Measurements from ENCODE around the gene USP16.

DNA sequence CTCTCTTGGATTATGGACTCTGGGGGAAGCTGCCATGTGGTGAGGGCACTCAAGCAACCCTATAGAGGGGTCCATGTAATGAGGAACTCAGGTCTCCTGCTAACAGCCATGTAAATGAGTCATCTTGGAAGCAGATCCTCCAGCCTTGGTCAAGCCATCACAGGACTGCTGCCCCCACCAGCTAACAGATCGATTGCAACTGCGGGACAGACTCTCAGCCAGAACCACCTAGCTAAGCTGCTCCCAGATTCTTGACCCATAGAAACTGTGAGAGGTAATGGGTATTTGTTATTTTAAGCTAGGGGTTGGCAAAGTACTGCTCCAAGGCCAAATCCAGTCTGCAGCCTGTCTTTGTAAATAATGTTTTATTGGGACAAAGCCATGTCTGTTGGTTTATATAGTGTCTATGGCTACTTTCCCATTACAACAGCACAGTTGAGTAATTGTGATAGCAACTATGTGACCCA lies 78.4 kb downstream of the USP16 start:
- TF ChIP-seq, protein P1, sequence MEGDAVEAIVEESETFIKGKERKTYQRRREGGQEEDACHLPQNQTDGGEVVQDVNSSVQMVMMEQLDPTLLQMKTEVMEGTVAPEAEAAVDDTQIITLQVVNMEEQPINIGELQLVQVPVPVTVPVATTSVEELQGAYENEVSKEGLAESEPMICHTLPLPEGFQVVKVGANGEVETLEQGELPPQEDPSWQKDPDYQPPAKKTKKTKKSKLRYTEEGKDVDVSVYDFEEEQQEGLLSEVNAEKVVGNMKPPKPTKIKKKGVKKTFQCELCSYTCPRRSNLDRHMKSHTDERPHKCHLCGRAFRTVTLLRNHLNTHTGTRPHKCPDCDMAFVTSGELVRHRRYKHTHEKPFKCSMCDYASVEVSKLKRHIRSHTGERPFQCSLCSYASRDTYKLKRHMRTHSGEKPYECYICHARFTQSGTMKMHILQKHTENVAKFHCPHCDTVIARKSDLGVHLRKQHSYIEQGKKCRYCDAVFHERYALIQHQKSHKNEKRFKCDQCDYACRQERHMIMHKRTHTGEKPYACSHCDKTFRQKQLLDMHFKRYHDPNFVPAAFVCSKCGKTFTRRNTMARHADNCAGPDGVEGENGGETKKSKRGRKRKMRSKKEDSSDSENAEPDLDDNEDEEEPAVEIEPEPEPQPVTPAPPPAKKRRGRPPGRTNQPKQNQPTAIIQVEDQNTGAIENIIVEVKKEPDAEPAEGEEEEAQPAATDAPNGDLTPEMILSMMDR (IDR thresholded peaks at IDR 0.05; ENCODE audit: low read depth, low read length) = no peak
- no peak for TF ChIP-seq EZH2phosphoT487 (IDR thresholded peaks at IDR 0.05; ENCODE audit: low read depth)

Measured in OCI-LY3 (cell line).